GM12865 (cell line): ENCODE measurements around the gene IFITM5.

Experiments used
- DNase-seq: peaks from one replicate; pipeline ENCODE4 v3.0.0; 2010; ENCODE audit warnings: low read depth
- H3K4me3 ChIP-seq: 2 replicates; pipeline ENCODE4 v1.5.1; 2011; ENCODE audit warnings: mild to moderate bottlenecking, low read depth, low read length, control low read depth
- TF ChIP-seq, protein P1 (sequence below): IDR thresholded peaks from 2 replicates; pipeline ENCODE4 v1.5.1; 2011; ENCODE audit warnings: low read length, control low read depth, low read depth, inconsistent platforms; ENCODE audit not compliant: insufficient read depth; ENCODE audit errors: missing control alignments

IFITM5 gene

GRCh38 chr11:253160-253885 is 46.0 kb downstream of the IFITM5 start:
- DNase-seq = no peak
- H3K4me3 ChIP-seq = no peak overlapping the region
- TF ChIP-seq, protein P1, sequence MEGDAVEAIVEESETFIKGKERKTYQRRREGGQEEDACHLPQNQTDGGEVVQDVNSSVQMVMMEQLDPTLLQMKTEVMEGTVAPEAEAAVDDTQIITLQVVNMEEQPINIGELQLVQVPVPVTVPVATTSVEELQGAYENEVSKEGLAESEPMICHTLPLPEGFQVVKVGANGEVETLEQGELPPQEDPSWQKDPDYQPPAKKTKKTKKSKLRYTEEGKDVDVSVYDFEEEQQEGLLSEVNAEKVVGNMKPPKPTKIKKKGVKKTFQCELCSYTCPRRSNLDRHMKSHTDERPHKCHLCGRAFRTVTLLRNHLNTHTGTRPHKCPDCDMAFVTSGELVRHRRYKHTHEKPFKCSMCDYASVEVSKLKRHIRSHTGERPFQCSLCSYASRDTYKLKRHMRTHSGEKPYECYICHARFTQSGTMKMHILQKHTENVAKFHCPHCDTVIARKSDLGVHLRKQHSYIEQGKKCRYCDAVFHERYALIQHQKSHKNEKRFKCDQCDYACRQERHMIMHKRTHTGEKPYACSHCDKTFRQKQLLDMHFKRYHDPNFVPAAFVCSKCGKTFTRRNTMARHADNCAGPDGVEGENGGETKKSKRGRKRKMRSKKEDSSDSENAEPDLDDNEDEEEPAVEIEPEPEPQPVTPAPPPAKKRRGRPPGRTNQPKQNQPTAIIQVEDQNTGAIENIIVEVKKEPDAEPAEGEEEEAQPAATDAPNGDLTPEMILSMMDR = no peak

GRCh38 chr11:252666-253065 is 46.7 kb downstream of the IFITM5 start:
- H3K4me3 ChIP-seq = no peak overlapping the region
- DNase-seq = no peak
- TF ChIP-seq, protein P1 = no peak

DNA sequence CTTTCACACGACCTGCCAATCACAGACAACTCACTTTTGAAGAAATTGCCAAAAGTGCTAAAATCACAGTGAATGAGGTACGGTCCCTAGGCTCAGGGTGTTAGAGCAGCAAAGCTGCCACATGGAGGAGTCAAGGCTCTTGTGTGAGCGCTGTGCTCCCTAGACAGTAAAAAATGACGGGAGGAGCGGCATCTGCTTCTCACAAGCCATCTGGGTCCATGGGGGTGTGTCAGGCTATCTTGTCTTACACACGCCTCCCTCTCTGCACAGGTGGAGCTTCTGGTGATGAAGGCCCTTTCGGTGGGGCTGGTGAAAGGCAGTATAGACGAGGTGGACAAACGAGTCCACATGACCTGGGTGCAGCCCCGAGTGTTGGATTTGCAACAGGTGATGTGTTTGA is 47.8 kb downstream of the IFITM5 start:
- H3K4me3 ChIP-seq = no peak overlapping the region
- TF ChIP-seq, protein P1 = no peak
- DNase-seq = peak; percentile 36

DNA sequence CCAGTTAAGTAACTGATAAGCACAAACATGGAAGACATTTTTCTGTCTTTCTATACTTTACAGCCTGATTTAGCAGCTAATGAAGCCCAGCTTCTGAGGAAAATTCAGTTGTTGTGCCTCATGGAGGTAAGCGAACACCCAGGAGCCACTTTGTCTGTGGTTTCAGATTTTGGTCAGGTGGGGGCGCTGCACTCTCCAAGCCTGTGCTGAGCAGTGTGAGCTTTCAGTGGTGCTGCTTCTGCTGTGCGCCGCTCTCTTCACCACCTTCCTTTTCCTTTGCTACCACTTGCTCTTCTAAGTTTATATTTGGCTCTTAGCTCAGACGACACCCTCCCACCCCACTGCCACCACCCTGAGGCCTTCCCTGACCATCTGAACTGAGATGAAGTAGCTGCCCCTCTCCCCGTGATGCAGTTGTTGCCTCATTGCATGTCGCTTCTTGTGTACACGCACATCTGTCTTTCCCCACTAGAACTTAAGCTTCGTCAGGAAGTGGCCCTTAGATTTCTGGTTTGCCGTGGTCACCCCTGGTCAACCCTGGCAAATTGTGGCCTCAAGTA is 48.5 kb downstream of the IFITM5 start:
- no peak overlapping the region for H3K4me3 ChIP-seq
- DNase-seq = peak; percentile 69
- TF ChIP-seq, protein P1 = peak; percentile 72

DNA sequence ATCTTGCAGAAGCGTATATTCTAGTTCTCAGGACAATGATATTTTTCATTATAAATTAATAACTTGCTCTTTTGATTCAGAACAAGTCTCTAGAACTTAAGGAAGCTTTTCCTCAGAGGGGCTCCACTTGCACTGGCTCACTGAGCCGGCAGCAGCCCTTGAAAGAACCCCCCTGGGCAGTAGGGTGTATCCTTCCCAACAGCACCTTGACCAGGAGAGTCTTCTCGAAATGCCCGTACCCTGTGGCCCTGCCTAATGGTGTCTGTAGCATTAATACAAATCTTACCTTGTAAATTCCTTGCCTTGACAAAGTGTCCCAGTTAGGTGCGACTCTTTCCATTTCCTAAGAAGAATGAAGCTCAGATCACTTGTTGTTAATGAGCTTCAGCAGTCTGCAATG is 49.1 kb downstream of the IFITM5 start:
- DNase-seq = no peak
- TF ChIP-seq, protein P1 = no peak
- H3K4me3 ChIP-seq = no peak overlapping the region

- no peak for DNase-seq
- H3K4me3 ChIP-seq = no peak overlapping the region
- TF ChIP-seq, protein P1 = no peak
Measured at GRCh38 chr11:249062-249461, 50.3 kb downstream of the IFITM5 start.
